Heart left ventricle (tissue), 13 donors: ENCODE measurements around the gene TMEM163.

Experiments
- POLR2A ChIP-seq, 2 donors: fragments of 450-650 bp; IDR thresholded peaks; one replicate each; pipeline ENCODE4 v1.6.1; 2017; ENCODE audit warnings: antibody characterized with exemption in 2 of 2, mild to moderate bottlenecking in 2 of 2, moderate library complexity in 2 of 2
- TF ChIP-seq, protein P1 (sequence below), 12 donors: fragments of 200-600 bp; sonication (generic) in 4 of 12; IDR thresholded peaks; one replicate each; pipeline versions ENCODE4 v1.5.0 to v1.8.0; 2018 to 2022; ENCODE audit warnings: antibody characterized with exemption in 12 of 12, mild to moderate bottlenecking in 5 of 12
- donor health status: ischemic (EF 13 %, LVEDD 7.1; RV severe dilation, severe dysfunction).
- donor health status: DM: no; HTN: yes; CAD: no.
- donor health status: DM: no; HTN: no; CAD: no.
- donor health status: ischemic (EF 25% LVEDD 6.9; RV normal size, moderate dysfunction).
- donor health status: ischemic (EF 25% LVEDD 5.7; RV mildly dilated, moderate dysfunction).
- donor health status: ischemic (EF 35%, LVEDD 5.7; RV mildly dilated, moderate dysfunction).
- donor health status: nonischemic (EF 11% LVEDD 7.7; RV severe dilation, severe dysfunction).
- donor health status: DM: yes; HTN: yes; CAD: no.
- donor health status: PGD.
- donor health status: ischemic (EF 29% LVEDD 5.4; RV normal size, mild dysfunction).
- donor health status: nonischemic (EF 23%, LVEDD 6.1; RV moderate dilation, normal function).

DNA sequence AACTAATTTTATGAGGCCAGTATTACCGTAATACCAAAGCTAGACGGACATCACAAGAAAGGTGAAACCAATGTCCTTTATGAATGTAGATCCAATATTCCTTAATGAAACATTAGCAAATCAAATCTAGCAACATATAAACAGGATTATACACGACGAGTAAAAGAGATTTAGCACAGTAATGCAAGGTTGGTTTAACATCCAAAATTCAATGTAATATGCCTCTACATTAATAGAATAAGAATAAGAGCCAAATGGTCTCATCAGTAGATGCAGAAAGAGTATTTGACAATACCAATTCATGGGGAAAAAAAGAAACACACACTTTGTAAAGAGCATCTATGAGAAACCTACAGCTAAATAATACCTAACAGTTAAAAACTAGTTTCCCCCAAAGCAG, 99.5 kb downstream of the TMEM163 start:
- TF ChIP-seq, protein P1, sequence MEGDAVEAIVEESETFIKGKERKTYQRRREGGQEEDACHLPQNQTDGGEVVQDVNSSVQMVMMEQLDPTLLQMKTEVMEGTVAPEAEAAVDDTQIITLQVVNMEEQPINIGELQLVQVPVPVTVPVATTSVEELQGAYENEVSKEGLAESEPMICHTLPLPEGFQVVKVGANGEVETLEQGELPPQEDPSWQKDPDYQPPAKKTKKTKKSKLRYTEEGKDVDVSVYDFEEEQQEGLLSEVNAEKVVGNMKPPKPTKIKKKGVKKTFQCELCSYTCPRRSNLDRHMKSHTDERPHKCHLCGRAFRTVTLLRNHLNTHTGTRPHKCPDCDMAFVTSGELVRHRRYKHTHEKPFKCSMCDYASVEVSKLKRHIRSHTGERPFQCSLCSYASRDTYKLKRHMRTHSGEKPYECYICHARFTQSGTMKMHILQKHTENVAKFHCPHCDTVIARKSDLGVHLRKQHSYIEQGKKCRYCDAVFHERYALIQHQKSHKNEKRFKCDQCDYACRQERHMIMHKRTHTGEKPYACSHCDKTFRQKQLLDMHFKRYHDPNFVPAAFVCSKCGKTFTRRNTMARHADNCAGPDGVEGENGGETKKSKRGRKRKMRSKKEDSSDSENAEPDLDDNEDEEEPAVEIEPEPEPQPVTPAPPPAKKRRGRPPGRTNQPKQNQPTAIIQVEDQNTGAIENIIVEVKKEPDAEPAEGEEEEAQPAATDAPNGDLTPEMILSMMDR (IDR thresholded peaks at IDR 0.05): no peak
- TF ChIP-seq POLR2A (IDR thresholded peaks at IDR 0.05): no peak
